Neural progenitor cell (in vitro differentiated cells): Measurements from ENCODE around the gene UGGT2. TPM values are rescaled to one million over a fixed set of nuclear protein-coding genes. Genes with fewer than 3 reads are reported as not detected.
"Not testable (repeated sequence)": the region's sequence is repeated elsewhere in the genome, so short reads cannot be mapped to it uniquely, and the experiment has no call there.

Experiments used
- DNase-seq: peaks from one replicate; pipeline ENCODE4 v3.0.0-alpha.2; 2016; ENCODE audit warnings: low spot score
- H2AFZ ChIP-seq: fragments of 200-600 bp; sonication (generic); replicated peaks from 2 replicates; pipeline ENCODE4 v1.6.1; 2016; ENCODE audit warnings: antibody characterized with exemption
- H3F3A ChIP-seq: fragments of 200-600 bp; sonication (generic); 2 replicates; pipeline ENCODE4 v1.6.1; 2016; ENCODE audit warnings: antibody characterized with exemption, low read depth
- H3K27ac ChIP-seq: fragments of 200-600 bp; sonication (generic); 2 replicates; pipeline ENCODE4 v1.5.1; 2016; ENCODE audit warnings: mild to moderate bottlenecking
- H3K27me3 ChIP-seq: fragments of 200-600 bp; sonication (generic); 2 replicates; pipeline ENCODE4 v1.6.1; 2016; ENCODE audit warnings: mild to moderate bottlenecking, moderate library complexity
- H3K36me3 ChIP-seq: fragments of 200-600 bp; sonication (generic); 2 replicates; pipeline ENCODE4 v1.5.1; 2016
- H3K4me1 ChIP-seq: fragments of 200-600 bp; sonication (generic); 2 replicates; pipeline ENCODE4 v1.6.1; 2016; ENCODE audit warnings: mixed run types
- H3K4me2 ChIP-seq: fragments of 200-600 bp; sonication (generic); 2 replicates; pipeline ENCODE4 v1.6.1; 2016
- H3K4me3 ChIP-seq: fragments of 200-600 bp; sonication (generic); 2 replicates; pipeline ENCODE4 v1.5.1; 2016
- H3K79me2 ChIP-seq: fragments of 200-600 bp; sonication (generic); 2 replicates; pipeline ENCODE4 v1.6.1; 2016; ENCODE audit warnings: low read depth
- H3K9ac ChIP-seq: fragments of 200-600 bp; sonication (generic); 2 replicates; pipeline ENCODE4 v1.6.1; 2016
- H3K9me3 ChIP-seq: fragments of 200-600 bp; sonication (generic); 2 replicates; pipeline ENCODE4 v1.5.1; 2016; ENCODE audit warnings: low read depth
- H4K20me1 ChIP-seq: fragments of 200-600 bp; sonication (generic); 2 replicates; pipeline ENCODE4 v1.6.1; 2016; ENCODE audit warnings: low read depth
- H3K27ac Mint-ChIP-seq: 3 replicates; pipeline ENCODE4 v1.8.0; 2021; ENCODE audit warnings: mixed read lengths
- H3K27me3 Mint-ChIP-seq: 2 replicates; pipeline ENCODE4 v1.8.0; 2022; ENCODE audit warnings: low read depth, mild to moderate bottlenecking, inconsistent platforms, moderate library complexity, mixed read lengths; ENCODE audit not compliant: insufficient read depth
- H3K36me3 Mint-ChIP-seq: 3 replicates; pipeline ENCODE4 v1.8.0; 2021; ENCODE audit warnings: mixed read lengths
- H3K4me1 Mint-ChIP-seq: 3 replicates; pipeline ENCODE4 v1.8.0; 2021; ENCODE audit warnings: mixed read lengths
- H3K4me3 Mint-ChIP-seq: 3 replicates; pipeline ENCODE4 v1.8.0; 2021; ENCODE audit warnings: mild to moderate bottlenecking, moderate library complexity, mixed read lengths
- H3K9me3 Mint-ChIP-seq: 3 replicates; pipeline ENCODE4 v1.8.0; 2020; ENCODE audit warnings: mixed read lengths
- CTCF ChIP-seq: fragments of 200-600 bp; sonication (generic); IDR thresholded peaks from 2 replicates; pipeline ENCODE4 v1.5.1; 2017; ENCODE audit warnings: antibody characterized with exemption, mild to moderate bottlenecking
- EZH2 ChIP-seq: fragments of 200-600 bp; sonication (generic); IDR thresholded peaks from 2 replicates; pipeline ENCODE4 v1.6.1; 2017; ENCODE audit warnings: antibody characterized with exemption, mild to moderate bottlenecking, moderate library complexity
- EZH2phosphoT487 ChIP-seq: fragments of 200-600 bp; sonication (generic); IDR thresholded peaks from 2 replicates; pipeline ENCODE4 v1.6.1; 2017; ENCODE audit warnings: antibody characterized with exemption
- total RNA-seq: library from RNA; depleted of rRNA; stranded (reverse); fragments of >200 nt; gene quantifications from 2 replicates; pipeline ENCODE4 v1.2.3, GENCODE V29; 2015; ENCODE audit warnings: low replicate concordance

The UGGT2 gene
- total RNA-seq, 1 donor from 2014 or later = 70.4 TPM

GRCh38 chr13:95771905-95772304 lies 281.3 kb downstream of the UGGT2 start:
- no peaks in the 10 kb centered on the region for H3K27me3 ChIP-seq
- H3K27ac ChIP-seq = no peak overlapping the region
- H3K9me3 ChIP-seq = no peaks in the 10 kb centered on the region
- TF ChIP-seq CTCF = no peak
- no peak for TF ChIP-seq EZH2
- TF ChIP-seq EZH2phosphoT487 = no peak
- H3K4me1 Mint-ChIP-seq = no peaks in the 10 kb centered on the region
- H3K27ac Mint-ChIP-seq = no peak overlapping the region
- no peak overlapping the region for H3K9ac ChIP-seq
- no peak overlapping the region for H3K4me3 Mint-ChIP-seq
- H2AFZ ChIP-seq = no peak overlapping the region
- H3K79me2 ChIP-seq = no peaks in the 10 kb centered on the region
- H3K4me2 ChIP-seq = no peak overlapping the region
- no peak overlapping the region for H3K4me3 ChIP-seq
- H4K20me1 ChIP-seq = no peaks in the 10 kb centered on the region
- no peaks in the 10 kb centered on the region for H3K9me3 Mint-ChIP-seq
- no peaks in the 10 kb centered on the region for H3K36me3 Mint-ChIP-seq
- H3K36me3 ChIP-seq = no peaks in the 10 kb centered on the region
- no peaks in the 10 kb centered on the region for H3K4me1 ChIP-seq
- no peak for DNase-seq
- no peaks in the 10 kb centered on the region for H3F3A ChIP-seq
- H3K27me3 Mint-ChIP-seq = peaks cover 8% of the 10 kb centered on the region

GRCh38 chr13:95763601-95764000 lies 289.6 kb downstream of the UGGT2 start:
- Mint-ChIP-seq H3K4me3 (no peak overlapping the region), H3K36me3 (peaks cover 1% of the 10 kb centered on the region), H3K27ac (no peak overlapping the region), H3K27me3 (peaks cover 3% of the 10 kb centered on the region), H3K9me3 (no peaks in the 10 kb centered on the region), H3K4me1 (no peaks in the 10 kb centered on the region)
- Histone ChIP-seq H3K9ac (no peak overlapping the region), H3K4me3 (no peak overlapping the region), H3K4me2 (no peak overlapping the region), H4K20me1 (no peaks in the 10 kb centered on the region), H3F3A (no peaks in the 10 kb centered on the region), H3K27ac (no peak overlapping the region), H3K79me2 (no peaks in the 10 kb centered on the region), H3K27me3 (no peaks in the 10 kb centered on the region), H2AFZ (no peak overlapping the region), H3K9me3 (no peaks in the 10 kb centered on the region), H3K36me3 (no peaks in the 10 kb centered on the region), H3K4me1 (no peaks in the 10 kb centered on the region)
- no peak for DNase-seq
- TF ChIP-seq EZH2phosphoT487 (no peak), CTCF (no peak), EZH2 (no peak)

GRCh38 chr13:95762626-95763025 lies 290.6 kb downstream of the UGGT2 start:
- not testable (repeated sequence) for H3F3A ChIP-seq, H3K36me3 ChIP-seq

GRCh38 chr13:95756072-95756471 lies 297.1 kb downstream of the UGGT2 start:
- no peaks in the 10 kb centered on the region for H3K9me3 Mint-ChIP-seq
- no peaks in the 10 kb centered on the region for H3K9me3 ChIP-seq
- H3K27ac ChIP-seq = no peak overlapping the region
- no peak overlapping the region for H2AFZ ChIP-seq
- no peaks in the 10 kb centered on the region for H3K36me3 ChIP-seq
- TF ChIP-seq CTCF (no peak), EZH2 (no peak), EZH2phosphoT487 (no peak)
- no peaks in the 10 kb centered on the region for H3F3A ChIP-seq
- no peak for DNase-seq
- no peaks in the 10 kb centered on the region for H3K27me3 ChIP-seq
- no peaks in the 10 kb centered on the region for H3K27me3 Mint-ChIP-seq
- H3K4me1 ChIP-seq = no peaks in the 10 kb centered on the region
- no peak overlapping the region for H3K9ac ChIP-seq
- no peak overlapping the region for H3K4me3 ChIP-seq
- H3K4me2 ChIP-seq = no peak overlapping the region
- peaks cover 2% of the 10 kb centered on the region for H3K36me3 Mint-ChIP-seq
- H3K79me2 ChIP-seq = no peaks in the 10 kb centered on the region
- no peaks in the 10 kb centered on the region for H3K4me1 Mint-ChIP-seq
- no peak overlapping the region for H3K4me3 Mint-ChIP-seq
- no peak overlapping the region for H3K27ac Mint-ChIP-seq
- no peaks in the 10 kb centered on the region for H4K20me1 ChIP-seq

More at GRCh38 chr13:95762626-95763025, 290.6 kb downstream of the UGGT2 start:
- not testable (repeated sequence) for H3K27me3 ChIP-seq, H3K36me3 Mint-ChIP-seq, H3K4me1 Mint-ChIP-seq, H3K9ac ChIP-seq, H3K27ac ChIP-seq, H3K4me3 Mint-ChIP-seq, H2AFZ ChIP-seq, H4K20me1 ChIP-seq, H3K4me3 ChIP-seq, H3K27me3 Mint-ChIP-seq, H3K27ac Mint-ChIP-seq, H3K9me3 Mint-ChIP-seq, H3K4me2 ChIP-seq, H3K79me2 ChIP-seq, H3K9me3 ChIP-seq, DNase-seq, H3K4me1 ChIP-seq
